DMS 273 treated with DMSO at 0.1 percent for 48 hours (cell line): Measurements from ENCODE around the gene ATP5F1A.
A peak's percentile ranks its signal among the peaks of the same experiment; 100 is the strongest.

Source experiments
- DNase-seq: peaks from one replicate; lab custom pipeline; 2025; lab: John Stamatoyannopoulos, UW

The ATP5F1A gene

GRCh38 chr18:46073474-46074331, 24.4 kb downstream of the ATP5F1A start:
- DNase-seq: peak; percentile 15

GRCh38 chr18:46072959-46073358, 25.1 kb downstream of the ATP5F1A start:
- no peak for DNase-seq

- no peak for DNase-seq
Measured at GRCh38 chr18:46072376-46072867, 25.7 kb downstream of the ATP5F1A start.

DNA sequence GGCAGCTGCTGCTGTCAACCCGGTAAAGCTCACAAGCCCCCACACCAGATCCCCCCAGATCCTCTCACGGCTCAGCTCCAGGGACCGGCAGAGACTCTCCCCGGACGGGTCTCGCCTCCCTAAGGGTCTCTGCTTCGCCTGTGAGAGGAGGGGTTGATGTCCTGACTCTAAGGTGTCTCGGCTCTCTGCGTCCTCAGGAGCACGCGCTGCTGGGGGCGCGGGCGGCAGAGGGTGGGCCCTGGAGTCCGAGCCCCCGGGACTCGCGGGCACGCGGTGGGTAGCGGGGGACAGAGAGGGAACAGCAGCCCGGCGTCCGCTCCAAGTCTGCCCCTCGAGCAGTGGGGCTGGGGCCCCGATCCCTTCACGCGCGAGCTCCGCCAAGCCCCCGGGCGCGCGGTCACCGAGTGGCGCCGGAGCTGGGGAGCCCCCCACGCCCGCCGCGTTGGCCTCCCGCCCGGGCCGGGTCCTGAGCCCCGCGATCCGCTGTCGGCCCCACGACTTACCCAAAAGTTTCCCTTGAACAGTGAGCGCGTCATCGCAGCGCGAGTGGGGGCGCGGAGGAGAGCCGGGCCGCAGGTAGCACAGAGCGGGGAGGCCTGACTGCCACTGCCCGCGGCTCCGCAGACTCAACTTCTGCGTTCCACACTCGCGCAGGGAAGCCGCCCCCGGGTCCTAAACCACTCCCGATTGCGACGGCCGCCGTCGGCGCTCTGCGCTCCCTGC, 26.3 kb downstream of the ATP5F1A start, which contains the start of gene PSTPIP2:
Gene PSTPIP2, minus strand, starts transcription at position 608 of the 723 bp plus-strand sequence. Its CDS starts 72 bp downstream, at position 536.
- DNase-seq: no peak

DNA sequence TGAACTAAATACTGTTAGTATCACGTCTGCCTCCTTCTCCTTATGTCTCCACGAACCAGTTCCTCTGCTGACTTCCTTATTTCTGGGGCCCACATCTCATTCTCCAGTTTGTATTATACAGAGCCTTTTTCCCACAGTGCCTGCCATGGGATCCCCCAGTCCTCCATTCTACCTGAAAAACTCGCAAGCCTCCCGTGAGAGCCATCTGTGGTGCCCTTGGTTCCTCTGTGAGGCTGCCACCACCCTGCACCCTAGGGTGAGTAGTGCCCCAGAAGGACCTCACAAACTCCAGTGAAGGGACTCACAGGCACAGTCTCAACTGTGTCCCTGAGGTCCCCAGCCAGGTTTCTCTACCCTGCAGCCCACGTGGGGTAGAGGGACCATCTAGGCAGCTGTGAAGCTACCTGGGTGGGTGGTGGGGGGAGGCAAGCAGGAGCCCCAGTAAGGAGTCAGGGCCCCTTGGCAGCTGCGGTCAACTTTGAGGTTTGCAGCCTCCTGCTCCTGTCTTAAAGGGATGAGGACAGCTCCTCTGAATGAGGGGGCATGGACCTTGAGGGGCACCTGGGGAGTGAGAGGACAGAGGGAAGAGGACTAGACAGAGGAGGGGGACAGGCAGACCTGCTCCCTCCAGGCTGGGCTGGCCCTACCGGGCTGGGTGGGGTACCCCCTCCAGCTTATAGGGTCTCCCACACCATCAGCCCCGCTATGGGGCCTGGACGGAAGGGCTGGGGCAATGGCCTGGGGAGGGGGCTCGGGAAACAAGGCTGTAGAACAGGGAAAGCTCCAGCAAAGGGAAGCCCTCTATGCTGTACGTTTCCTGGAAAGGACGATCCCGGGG, 27.1 kb downstream of the ATP5F1A start:
- DNase-seq: no peak

- no peak for DNase-seq
Measured at GRCh38 chr18:46070232-46070631, 27.9 kb downstream of the ATP5F1A start.

DNA sequence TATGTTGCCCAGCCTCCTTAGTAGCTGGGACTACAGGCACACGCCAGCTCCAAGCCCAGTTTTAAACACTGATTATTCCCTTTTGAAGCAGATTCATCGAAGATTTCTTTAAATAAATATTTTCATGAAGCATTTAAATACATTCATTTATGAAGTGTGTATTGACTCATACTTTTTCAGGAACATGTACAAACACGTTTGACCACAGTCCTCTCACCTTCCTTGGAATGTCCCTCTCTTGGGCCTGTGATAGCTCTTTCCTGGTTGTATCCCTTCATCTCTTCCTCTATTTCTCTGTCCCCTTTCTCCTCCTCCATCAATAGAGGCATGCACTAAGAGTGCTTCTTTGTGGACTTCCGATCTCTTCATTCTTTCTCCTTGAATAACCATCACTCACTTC, 28.6 kb downstream of the ATP5F1A start:
- no peak for DNase-seq

DNA sequence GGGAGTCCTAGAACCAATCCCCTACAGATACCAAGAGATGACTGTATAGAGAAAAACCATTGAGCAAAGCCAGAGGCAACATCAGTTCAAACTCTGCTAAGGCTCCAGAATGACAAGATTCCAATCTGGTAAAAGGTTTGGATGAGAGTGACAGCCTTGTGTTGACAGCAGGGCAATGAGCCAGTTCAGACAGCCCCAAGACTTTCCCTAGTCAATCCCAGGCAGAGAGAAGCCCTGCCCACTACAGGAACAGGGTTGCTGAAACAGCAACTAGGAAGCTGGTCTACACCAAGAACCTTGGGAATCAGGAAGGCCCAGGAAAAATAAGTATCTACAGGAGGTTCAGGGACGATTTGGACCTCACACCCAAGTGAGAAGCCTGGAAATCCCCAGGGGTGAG, 29.3 kb downstream of the ATP5F1A start:
- DNase-seq: no peak

DNA sequence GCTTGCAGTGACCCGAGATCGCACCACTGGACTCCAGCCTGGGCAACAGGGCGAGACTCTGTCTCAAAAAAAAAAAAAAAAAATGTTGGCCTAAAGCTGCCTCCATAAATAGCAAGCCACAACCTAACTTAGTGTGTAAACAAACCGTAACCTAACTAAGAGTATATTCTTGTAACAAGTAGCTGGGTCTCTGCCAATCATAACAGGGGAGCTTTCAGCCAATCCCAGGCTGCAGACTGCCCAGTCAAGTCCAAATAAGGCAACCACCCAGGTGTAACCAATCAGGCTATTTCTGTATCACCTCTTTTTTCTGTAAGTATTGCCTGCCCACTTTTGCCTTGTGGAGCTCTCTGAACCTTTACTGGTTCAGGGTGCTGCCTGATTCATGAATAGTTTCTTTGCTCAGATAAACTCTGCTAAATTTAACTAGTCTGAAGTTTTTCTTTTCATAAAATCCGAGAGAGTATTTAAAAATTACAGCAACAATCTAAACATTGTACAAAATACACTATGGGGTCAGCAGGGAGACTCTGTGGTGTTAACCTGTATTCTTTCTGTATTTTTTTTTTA, 30.6 kb downstream of the ATP5F1A start:
- DNase-seq: no peak

GRCh38 chr18:46062781-46063180, 35.3 kb downstream of the ATP5F1A start:
- DNase-seq: no peak

DNA sequence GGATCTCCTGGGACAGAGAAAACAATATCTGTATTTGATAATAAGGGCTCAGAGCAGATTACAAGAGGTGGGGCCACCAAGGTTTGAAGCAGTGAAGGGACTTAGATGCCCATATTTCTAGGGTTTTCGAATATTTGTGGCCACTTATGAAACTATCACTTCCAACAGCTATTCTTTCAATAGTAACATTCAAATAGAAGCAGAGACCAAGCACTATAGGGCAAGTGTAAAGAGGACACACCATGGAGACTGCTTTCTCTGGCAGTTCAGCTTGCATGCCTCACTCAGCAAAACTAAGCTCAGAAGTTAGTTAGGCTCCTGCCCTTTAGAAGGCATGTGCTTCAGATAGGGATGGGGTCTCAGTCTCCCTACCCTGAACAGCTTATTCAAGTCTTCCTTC, 36.3 kb downstream of the ATP5F1A start:
- no peak for DNase-seq

DNA sequence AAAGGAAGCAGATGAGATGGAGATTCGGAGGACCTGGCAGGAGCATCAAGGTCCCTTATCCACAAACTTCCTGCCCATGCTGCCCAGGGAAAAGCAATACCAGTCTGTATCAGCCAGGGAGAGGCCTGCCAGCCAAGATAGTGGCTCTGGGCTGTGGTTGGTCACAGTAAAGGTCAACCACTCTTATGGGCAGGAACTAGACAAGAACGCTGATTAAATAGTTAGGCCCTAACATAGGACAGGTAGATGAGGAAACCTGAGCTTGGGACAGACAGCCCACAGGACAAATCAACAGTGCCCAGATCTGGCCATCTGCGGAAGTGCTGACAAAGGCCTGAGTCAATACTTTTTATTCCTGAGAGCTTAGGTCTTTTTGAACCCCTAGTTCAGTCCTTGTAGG, 36.7 kb downstream of the ATP5F1A start:
- DNase-seq: no peak

GRCh38 chr18:46060359-46060841, 37.7 kb downstream of the ATP5F1A start:
- DNase-seq: no peak

DNA sequence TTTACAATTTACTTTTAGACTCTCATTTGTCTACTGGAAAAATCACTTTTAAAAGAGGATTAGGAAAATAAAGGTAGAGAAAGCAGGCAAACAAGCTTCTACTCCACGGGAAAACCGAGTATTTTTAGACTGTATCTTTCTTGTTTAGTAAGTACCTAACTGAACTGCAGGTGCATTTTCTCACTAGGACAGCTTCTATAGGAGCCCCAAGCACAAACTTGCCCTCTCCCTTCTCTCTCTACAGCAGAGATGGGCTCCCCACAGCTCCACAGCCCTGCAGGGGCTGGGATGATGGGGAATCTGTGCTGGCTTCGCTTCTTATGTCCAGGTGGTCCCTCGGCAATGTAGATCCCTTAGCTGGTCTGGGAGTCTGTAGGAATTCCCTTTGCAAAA, 42.3 kb downstream of the ATP5F1A start:
- DNase-seq: no peak

DNA sequence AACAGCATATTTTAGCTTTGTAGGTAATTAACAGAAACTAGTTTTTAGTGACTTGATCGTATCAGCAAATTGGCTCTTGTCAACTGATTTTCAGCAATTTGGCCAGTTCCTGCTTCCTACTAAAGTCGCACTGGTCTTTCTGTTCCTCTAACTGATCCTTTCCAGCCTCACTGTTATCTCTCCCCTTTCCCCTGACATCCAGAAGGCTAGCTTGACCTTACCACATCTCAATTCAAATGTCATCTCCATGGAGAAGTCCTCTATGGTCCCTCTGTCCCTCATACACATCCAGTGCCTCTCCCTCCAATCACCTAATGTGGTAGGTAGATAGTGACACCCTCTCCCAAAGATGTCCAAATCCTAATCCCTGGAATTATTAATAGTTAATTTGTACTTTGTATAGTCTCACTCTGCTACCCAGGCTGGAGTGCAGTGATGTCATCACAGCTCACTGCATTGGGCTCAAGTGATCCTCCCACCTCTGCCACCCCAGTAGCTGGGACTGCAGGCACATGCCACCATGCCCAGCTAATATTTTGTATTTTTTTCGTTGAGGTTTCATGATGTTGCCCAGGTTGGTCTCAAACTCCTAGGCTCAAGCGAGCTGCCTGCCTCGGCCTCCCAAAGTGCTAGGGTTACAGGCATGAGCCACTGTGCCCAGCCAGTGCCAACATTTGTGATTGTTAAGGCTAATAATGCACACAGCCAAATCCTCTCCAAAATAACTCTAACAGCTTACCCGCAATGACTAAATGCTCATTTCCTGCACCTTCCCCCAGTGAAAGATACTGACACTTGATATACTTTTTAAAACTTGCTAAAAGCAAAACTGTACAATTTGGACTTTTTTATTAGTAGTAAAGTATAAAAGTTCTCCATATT, 42.9 kb downstream of the ATP5F1A start:
- DNase-seq: no peak

GRCh38 chr18:46053368-46054095, 44.6 kb downstream of the ATP5F1A start:
- no peak for DNase-seq

- no peak for DNase-seq
Measured at GRCh38 chr18:46051731-46052461, 46.2 kb downstream of the ATP5F1A start.

GRCh38 chr18:46050268-46050667, 47.8 kb downstream of the ATP5F1A start:
- DNase-seq: no peak

DNA sequence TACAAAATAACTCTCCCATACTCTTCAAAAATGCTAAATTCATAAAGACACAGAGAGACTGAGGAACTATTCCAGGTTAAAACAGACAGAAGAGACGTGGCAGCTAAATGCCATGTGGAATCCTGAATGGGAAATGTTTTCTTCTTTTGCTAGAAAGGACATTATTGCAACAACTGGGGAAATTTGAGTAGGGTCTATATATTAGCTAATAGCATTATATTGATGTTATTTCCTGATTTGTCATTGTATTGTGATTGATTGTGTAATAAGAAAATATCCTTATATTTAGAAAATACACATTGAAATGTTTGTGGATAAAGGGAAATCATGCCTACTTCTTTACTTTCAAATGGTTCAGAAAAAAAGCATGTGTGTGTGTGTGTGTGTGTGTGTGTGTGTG, 49.5 kb downstream of the ATP5F1A start:
- no peak for DNase-seq
